Neural cell (in vitro differentiated cells): ENCODE data around the gene C11orf65. TPM values are rescaled to one million over a fixed set of nuclear protein-coding genes. Genes with fewer than 3 reads are reported as not detected.
A peak's percentile ranks its signal among the peaks of the same experiment; 100 is the strongest.

Experiments used
- H2AFZ ChIP-seq: fragments of 200-600, 300-800 bp; sonication (generic), shearing (Covaris generic); 2 replicates; pipeline ENCODE4 v1.6.0; 2014; ENCODE audit warnings: low read depth, mild to moderate bottlenecking, antibody characterized with exemption, low read length, moderate library complexity
- H3F3A ChIP-seq: fragments of 200-600 bp; shearing (Covaris generic); 2 replicates; pipeline ENCODE4 v1.6.1; 2016; ENCODE audit warnings: mild to moderate bottlenecking, moderate library complexity, mixed read lengths, antibody characterized with exemption, low read length; ENCODE audit not compliant: insufficient read depth, poor library complexity, severe bottlenecking
- H3K27ac ChIP-seq: fragments of 200-600, 300-800 bp; sonication (generic), shearing (Covaris generic); 2 replicates; pipeline ENCODE4 v1.5.1; 2014; ENCODE audit warnings: mild to moderate bottlenecking, low read length, moderate library complexity
- H3K27me3 ChIP-seq: fragments of 300-800, 200-600 bp; sonication (generic), shearing (Covaris generic); 2 replicates; pipeline ENCODE4 v1.6.0; 2014; ENCODE audit warnings: mild to moderate bottlenecking, low read depth, low read length, moderate library complexity; ENCODE audit not compliant: insufficient read depth
- H3K36me3 ChIP-seq: fragments of 300-800, 200-600 bp; sonication (generic), shearing (Covaris generic); 2 replicates; pipeline ENCODE4 v1.5.1; 2014; ENCODE audit warnings: mild to moderate bottlenecking, antibody characterized with exemption, low read length, moderate library complexity; ENCODE audit not compliant: insufficient read depth
- H3K4me2 ChIP-seq: fragments of 300-800, 200-600 bp; sonication (generic), shearing (Covaris generic); 2 replicates; pipeline ENCODE4 v1.6.0; 2014; ENCODE audit warnings: mild to moderate bottlenecking, low read length
- H3K4me3 ChIP-seq: fragments of 300-800, 200-600 bp; sonication (generic), shearing (Covaris generic); 2 replicates; pipeline ENCODE4 v1.5.1; 2014; ENCODE audit warnings: mild to moderate bottlenecking, low read length, moderate library complexity
- H3K79me2 ChIP-seq: fragments of 200-600 bp; shearing (Covaris generic); replicated peaks from 2 replicates; pipeline ENCODE4 v1.6.0; 2014; ENCODE audit warnings: mild to moderate bottlenecking, low read length, moderate library complexity; ENCODE audit not compliant: insufficient read depth
- H3K9ac ChIP-seq: fragments of 300-800, 200-600 bp; sonication (generic), shearing (Covaris generic); 2 replicates; pipeline ENCODE4 v1.6.1; 2016; ENCODE audit warnings: mild to moderate bottlenecking, low read length, mixed read lengths
- H3K9me2 ChIP-seq: fragments of 200-600 bp; shearing (Covaris generic); 2 replicates; pipeline ENCODE4 v1.6.1; 2016; ENCODE audit warnings: mild to moderate bottlenecking, low read length, mixed read lengths; ENCODE audit not compliant: insufficient read depth
- H3K9me3 ChIP-seq: fragments of 200-600, 300-800 bp; sonication (generic), shearing (Covaris generic); 2 replicates; pipeline ENCODE4 v1.6.1; 2016; ENCODE audit warnings: mild to moderate bottlenecking, mixed run types, low read length, moderate library complexity, mixed read lengths
- H4K20me1 ChIP-seq: fragments of 200-600 bp; shearing (Covaris generic); 2 replicates; pipeline ENCODE4 v1.6.1; 2016; ENCODE audit warnings: mild to moderate bottlenecking, mixed run types; ENCODE audit not compliant: insufficient read depth
- CTCF ChIP-seq: fragments of 450-650 bp; IDR thresholded peaks from 2 replicates; pipeline ENCODE4 v1.5.1; 2014; ENCODE audit warnings: antibody characterized with exemption, mild to moderate bottlenecking, moderate library complexity; ENCODE audit not compliant: poor library complexity, severe bottlenecking
- EP300 ChIP-seq: fragments of 450-650 bp; conservative IDR thresholded peaks from 2 replicates; pipeline ENCODE4 v1.6.1; 2014; ENCODE audit warnings: antibody characterized with exemption, mild to moderate bottlenecking, moderate library complexity; ENCODE audit not compliant: poor library complexity, severe bottlenecking
- EZH2 ChIP-seq: fragments of 200-600, 300-800 bp; shearing (Covaris generic), sonication (generic); IDR thresholded peaks from 2 replicates; pipeline ENCODE4 v1.6.1; 2014; ENCODE audit warnings: antibody characterized with exemption, low read length, borderline replicate concordance, mild to moderate bottlenecking; ENCODE audit not compliant: insufficient read depth, poor library complexity, severe bottlenecking
- MXI1 ChIP-seq: fragments of 450-650 bp; conservative IDR thresholded peaks from 2 replicates; pipeline ENCODE4 v1.6.1; 2014; ENCODE audit warnings: antibody characterized with exemption, mild to moderate bottlenecking; ENCODE audit not compliant: poor library complexity, severe bottlenecking
- POLR2AphosphoS5 ChIP-seq: IDR thresholded peaks from 2 replicates; pipeline ENCODE4 v1.6.1; 2012
- RAD21 ChIP-seq: fragments of 450-650 bp; conservative IDR thresholded peaks from 2 replicates; pipeline ENCODE4 v1.6.1; 2014; ENCODE audit warnings: antibody characterized with exemption, mild to moderate bottlenecking, moderate library complexity
- REST ChIP-seq: IDR thresholded peaks from 2 replicates; pipeline ENCODE4 v1.6.1; 2012; ENCODE audit warnings: borderline replicate concordance
- SMC3 ChIP-seq: fragments of 450-650 bp; conservative IDR thresholded peaks from 2 replicates; pipeline ENCODE4 v1.6.1; 2014; ENCODE audit warnings: antibody characterized with exemption, mild to moderate bottlenecking, moderate library complexity; ENCODE audit not compliant: poor library complexity
- TAF1 ChIP-seq: IDR thresholded peaks from 2 replicates; pipeline ENCODE4 v1.6.1; 2012; ENCODE audit warnings: low read depth
- polyA plus RNA-seq: library from polyadenylated mRNA; depleted of rRNA; stranded (reverse); fragments of >200 nt; gene quantifications from 2 replicates; pipeline ENCODE4 v1.2.3, GENCODE V29; 2014

C11orf65 gene
- polyA plus RNA-seq, 1 donor from 2014 or later: 1.1 TPM

GRCh38 chr11:108468478-108468864, 1.1 kb upstream of the C11orf65 start:
- Histone ChIP-seq H3K4me2 (no peak overlapping the region), H3K79me2 (no peaks in the 10 kb centered on the region), H3K9me2 (no peaks in the 10 kb centered on the region), H3F3A (peaks cover 7% of the 10 kb centered on the region), H4K20me1 (no peaks in the 10 kb centered on the region), H3K36me3 (no peaks in the 10 kb centered on the region), H3K27ac (no peak overlapping the region), H3K27me3 (no peaks in the 10 kb centered on the region), H3K9ac (no peak overlapping the region), H3K4me3 (no peak overlapping the region), H3K9me3 (no peaks in the 10 kb centered on the region), H2AFZ (no peak overlapping the region)
- TF ChIP-seq POLR2AphosphoS5 (no peak), SMC3 (no peak), CTCF (no peak)

- TF ChIP-seq MXI1 (no peak), CTCF (no peak), EP300 (no peak), REST (no peak), RAD21 (no peak), POLR2AphosphoS5 (no peak), SMC3 (no peak), TAF1 (no peak), EZH2 (no peak)
- H2AFZ ChIP-seq: peak overlapping the region; percentile 90
Measured at GRCh38 chr11:108466405-108466804, 924 bp downstream of the C11orf65 start.

More at GRCh38 chr11:108466405-108466804, 924 bp downstream of the C11orf65 start:
- Histone ChIP-seq H3K9me2 (no peaks in the 10 kb centered on the region), H3K27ac (peak overlapping the region; percentile 97), H3K9me3 (no peaks in the 10 kb centered on the region), H3F3A (peaks cover 7% of the 10 kb centered on the region), H3K27me3 (no peaks in the 10 kb centered on the region), H3K36me3 (no peaks in the 10 kb centered on the region), H4K20me1 (no peaks in the 10 kb centered on the region), H3K79me2 (no peaks in the 10 kb centered on the region), H3K4me2 (peak overlapping the region; percentile 80), H3K9ac (peak overlapping the region; percentile 93), H3K4me3 (peak overlapping the region; percentile 72)
